CD14-positive monocyte (primary cell): ENCODE data around the gene MTX1. TPM values are rescaled to one million over a fixed set of nuclear protein-coding genes. Genes with fewer than 3 reads are reported as not detected.
A peak's percentile ranks its signal among the peaks of the same experiment; 100 is the strongest.

Source experiments
- DNase-seq, 3 donors: peaks; one replicate each; pipeline ENCODE4 v3.0.0-alpha.2; 2011 to 2022
- H2AFZ ChIP-seq: 2 replicates; pipeline ENCODE4 v1.6.0; 2012; ENCODE audit warnings: mild to moderate bottlenecking, low read depth, low read length, inconsistent platforms; ENCODE audit not compliant: insufficient read depth, poor library complexity, severe bottlenecking
- H3K27ac ChIP-seq, 2 donors: 1 replicate in 1 of 2; 2 replicates in 1 of 2; pipeline ENCODE4 v1.5.1; 2012 to 2013; ENCODE audit warnings: low read length in 2 of 2, control low read depth in 1 of 2, inconsistent platforms in 1 of 2, low read depth in 1 of 2, mild to moderate bottlenecking in 1 of 2
- H3K27me3 ChIP-seq, 2 donors: one replicate each; pipeline versions ENCODE4 v1.6.0 to v1.6.1; 2011 to 2013; ENCODE audit warnings: low read length in 2 of 2; ENCODE audit not compliant: control insufficient read depth in 2 of 2, insufficient read depth in 2 of 2
- H3K36me3 ChIP-seq, 2 donors: replicated peaks in 1 of 2; 1 replicate in 1 of 2; 2 replicates in 1 of 2; pipeline versions ENCODE4 v1.5.1 to v1.6.1; 2012 to 2013; ENCODE audit warnings: low read length in 2 of 2, control low read depth in 1 of 2, inconsistent platforms in 1 of 2, mild to moderate bottlenecking in 1 of 2; ENCODE audit not compliant: insufficient read depth in 2 of 2, control insufficient read depth in 1 of 2
- H3K4me1 ChIP-seq, 2 donors: 1 replicate in 1 of 2; 2 replicates in 1 of 2; pipeline versions ENCODE4 v1.5.1 to v1.6.1; 2012 to 2013; ENCODE audit warnings: low read length in 2 of 2, control low read depth in 1 of 2, inconsistent platforms in 1 of 2, mild to moderate bottlenecking in 1 of 2, moderate library complexity in 1 of 2; ENCODE audit not compliant: insufficient read depth in 2 of 2, control insufficient read depth in 1 of 2
- H3K4me2 ChIP-seq: replicated peaks from 2 replicates; pipeline ENCODE3; 2012; ENCODE audit warnings: low read length, moderate library complexity, mild to moderate bottlenecking; ENCODE audit not compliant: poor library complexity, severe bottlenecking; ENCODE audit errors: extremely low read depth
- H3K4me3 ChIP-seq, 3 experiments: fragments of 200-600 bp in 1 of 3; sonication (generic) in 1 of 3; replicated peaks in 1 of 3; 1 replicate in 2 of 3; 2 replicates in 1 of 3; pipeline ENCODE4 v1.5.1; 2011 to 2013; ENCODE audit warnings: low read length in 3 of 3, mild to moderate bottlenecking in 3 of 3, control low read depth in 2 of 3, low read depth in 2 of 3, inconsistent platforms in 1 of 3, moderate library complexity in 1 of 3
- H3K79me2 ChIP-seq: 2 replicates; pipeline ENCODE4 v1.6.0; 2012; ENCODE audit warnings: mild to moderate bottlenecking, control low read depth, inconsistent platforms, low read length, moderate library complexity; ENCODE audit not compliant: insufficient read depth
- H3K9ac ChIP-seq: 2 replicates; pipeline ENCODE4 v1.6.0; 2017; ENCODE audit warnings: low read length, mild to moderate bottlenecking; ENCODE audit not compliant: insufficient read depth, poor library complexity, severe bottlenecking
- H3K9me3 ChIP-seq, 2 donors: replicated peaks in 1 of 2; 1 replicate in 1 of 2; 2 replicates in 1 of 2; pipeline versions ENCODE4 v1.5.1 to v1.6.1; 2012 to 2013; ENCODE audit warnings: low read length in 2 of 2, control low read depth in 1 of 2; ENCODE audit not compliant: control insufficient read depth in 1 of 2, insufficient read depth in 1 of 2
- H4K20me1 ChIP-seq: 2 replicates; pipeline ENCODE4 v1.6.0; 2012; ENCODE audit warnings: mild to moderate bottlenecking, low read length, control low read depth, moderate library complexity; ENCODE audit not compliant: insufficient read depth
- H3K27ac Mint-ChIP-seq, 7 donors: one replicate each; pipeline ENCODE4 v1.8.0; 2020; ENCODE audit warnings: mild to moderate bottlenecking in 7 of 7, mixed read lengths in 7 of 7, moderate library complexity in 6 of 7, inconsistent platforms in 2 of 7
- H3K27me3 Mint-ChIP-seq, 3 donors: one replicate each; pipeline ENCODE4 v1.8.0; 2021 to 2022; ENCODE audit warnings: low read depth in 3 of 3, mild to moderate bottlenecking in 3 of 3, mixed read lengths in 3 of 3, moderate library complexity in 3 of 3, inconsistent platforms in 1 of 3
- H3K36me3 Mint-ChIP-seq, 2 donors: one replicate each; pipeline ENCODE4 v1.8.0; 2020; ENCODE audit warnings: mixed read lengths in 2 of 2, inconsistent platforms in 1 of 2, mild to moderate bottlenecking in 1 of 2
- H3K4me1 Mint-ChIP-seq: one replicate; pipeline ENCODE4 v1.8.0; 2020; ENCODE audit warnings: mild to moderate bottlenecking, mixed read lengths
- H3K4me3 Mint-ChIP-seq, 2 donors: one replicate each; pipeline ENCODE4 v1.8.0; 2020; ENCODE audit warnings: mild to moderate bottlenecking in 2 of 2, mixed read lengths in 2 of 2, moderate library complexity in 1 of 2
- H3K9me3 Mint-ChIP-seq, 7 donors: one replicate each; pipeline ENCODE4 v1.8.0; 2020 to 2022; ENCODE audit warnings: mixed read lengths in 7 of 7, mild to moderate bottlenecking in 6 of 7, moderate library complexity in 6 of 7, inconsistent platforms in 2 of 7
- CTCF ChIP-seq: fragments of 200-600 bp; IDR thresholded peaks from one replicate; pipeline ENCODE4 v1.8.0; 2022; ENCODE audit warnings: antibody characterized with exemption, mild to moderate bottlenecking
- WGBS: methylation state at CpG from one replicate; pipeline ENCODE4 v1.1.5; 2013; ENCODE audit warnings: missing lambda C conversion rate; ENCODE audit not compliant: insufficient coverage; 5-methylcytosine and 5-hydroxymethylcytosine counted together
- intact Hi-C, 2 donors: fragments of 100-400 bp; cut with micrococcal nuclease; formaldehyde crosslinking; loops; one replicate each; pipeline versions ENCODE4 v1.15.0 to v1.15.1; 2023
- polyA plus RNA-seq, 3 donors: library from polyadenylated mRNA; depleted of rRNA in 1 of 3; unstranded in 2 of 3; stranded (reverse) in 1 of 3; fragments of 300-500 nt in 2 of 3; fragments of >200 nt in 1 of 3; fragmentation: Illumina TruSeq in 2 of 3; gene quantifications; 1 replicate in 2 of 3; 2 replicates in 1 of 3; pipeline ENCODE4 v1.2.3, GENCODE V29; 2012 to 2021

MTX1 gene
- polyA plus RNA-seq, 3 donors = 79.7 to 101 (median 86.0) TPM

GRCh38 chr1:155173478-155174323, 34.8 kb upstream of the MTX1 start, which contains the start of gene TRIM46:
TRIM46 (plus strand) TSS chr1:155173849; CDS start chr1:155173967, 118 bp downstream.
- Histone ChIP-seq H3K4me1 (peaks cover 36 to 44% of the 10 kb centered on the region in 2 donors), H3K27ac (peak within 1 kb of the TSS; percentile 69 to 90), H3K36me3 (peaks cover 14 to 19% of the 10 kb centered on the region in 2 donors), H4K20me1 (no peaks in the 10 kb centered on the region), H2AFZ (peak within 1 kb of the TSS; percentile 96), H3K9me3 (no peaks in the 10 kb centered on the region), H3K9ac (peak within 1 kb of the TSS; percentile 84), H3K79me2 (peaks cover 21% of the 10 kb centered on the region), H3K4me3 (peak within 1 kb of the TSS; percentile 70 to 95 (median 91)), H3K4me2 (peak within 1 kb of the TSS; percentile 86), H3K27me3 (no peaks in the 10 kb centered on the region)
- H3K4me1 Mint-ChIP-seq = peaks cover 38% of the 10 kb centered on the region
- peak; percentile 67 for TF ChIP-seq CTCF
- peaks cover 19 to 27% of the 10 kb centered on the region in 2 donors for H3K36me3 Mint-ChIP-seq
- H3K27me3 Mint-ChIP-seq = peaks cover 4 to 22% (median 21%) of the 10 kb centered on the region in 3 donors
- intact Hi-C loops = loop anchor here in 1 of 2 donors (5.0 kb wide), 1 partner anchor 36 kb away; the partner anchor contains the start of gene SLC50A1
- H3K27ac Mint-ChIP-seq = peak within 1 kb of the TSS; percentile 84 to 96 (median 93)
- peak within 1 kb of the TSS; percentile 93 to 96 for H3K4me3 Mint-ChIP-seq
- under 1% methylated on average over 20 of the region's 38 CpGs for WGBS
- peak in 1 of 3 donors; percentile 17 for DNase-seq
- no peaks in the 10 kb centered on the region for H3K9me3 Mint-ChIP-seq
